NCI-H226 (cell line): ENCODE results near the gene ZNF597.

Experiments
- DNase-seq: peaks from one replicate; pipeline ENCODE4 v3.0.0-alpha.2; 2015

ZNF597 gene

GRCh38 chr16:3443108-3444031 lies at the start of gene ZNF597, which contains the start of gene NAA60:
ZNF597 (minus strand) TSS chr16:3443504; CDS start chr16:3443153, 351 bp downstream.
NAA60 (plus strand) TSS chr16:3443680; CDS start chr16:3476228, 32,548 bp downstream.
- peak; percentile 85 for DNase-seq

- DNase-seq, result no peak
These were observed 49.1 kb upstream of the ZNF597 start for GRCh38 chr16:3492356-3492755.

- DNase-seq, result no peak
These were observed 47.8 kb upstream of the ZNF597 start for GRCh38 chr16:3490911-3491629.

GRCh38 chr16:3488801-3489200 lies 45.5 kb upstream of the ZNF597 start:
- DNase-seq, result no peak

GRCh38 chr16:3487521-3488410 lies 44.5 kb upstream of the ZNF597 start:
- DNase-seq, result no peak

- no peak for DNase-seq
These were observed 43.4 kb upstream of the ZNF597 start for GRCh38 chr16:3486506-3487215.

GRCh38 chr16:3485821-3486505 lies 42.7 kb upstream of the ZNF597 start:
- DNase-seq, result no peak

GRCh38 chr16:3485097-3485745 lies 41.9 kb upstream of the ZNF597 start:
- no peak for DNase-seq

- no peak for DNase-seq
These were observed 41.2 kb upstream of the ZNF597 start for GRCh38 chr16:3484318-3485096.

- DNase-seq, result no peak
These were observed 39.4 kb upstream of the ZNF597 start for GRCh38 chr16:3482659-3483241.

GRCh38 chr16:3481696-3482658 lies 38.7 kb upstream of the ZNF597 start:
- DNase-seq, result no peak

GRCh38 chr16:3480901-3481695 lies 37.8 kb upstream of the ZNF597 start:
- DNase-seq, result no peak

- no peak for DNase-seq
These were observed 36.4 kb upstream of the ZNF597 start for GRCh38 chr16:3479654-3480216.

- no peak for DNase-seq
These were observed 35.1 kb upstream of the ZNF597 start for GRCh38 chr16:3478242-3478925.

GRCh38 chr16:3476409-3476808 lies 33.1 kb upstream of the ZNF597 start:
- no peak for DNase-seq

- DNase-seq, result no peak
These were observed 32.5 kb upstream of the ZNF597 start for GRCh38 chr16:3475604-3476375.
